GM18517 (cell line): ENCODE data around the gene KDM7A.
"Not testable (repeated sequence)": the region's sequence is repeated elsewhere in the genome, so short reads cannot be mapped to it uniquely, and the experiment has no call there.

ENCODE experiments used
- ATAC-seq: cut with Tn5 transposase; IDR thresholded peaks from one replicate; pipeline ENCODE4 v1.9.1; 2021; ENCODE audit warnings: mild to moderate bottlenecking, moderate library complexity; ENCODE audit not compliant: unreplicated experiment

The KDM7A gene

DNA sequence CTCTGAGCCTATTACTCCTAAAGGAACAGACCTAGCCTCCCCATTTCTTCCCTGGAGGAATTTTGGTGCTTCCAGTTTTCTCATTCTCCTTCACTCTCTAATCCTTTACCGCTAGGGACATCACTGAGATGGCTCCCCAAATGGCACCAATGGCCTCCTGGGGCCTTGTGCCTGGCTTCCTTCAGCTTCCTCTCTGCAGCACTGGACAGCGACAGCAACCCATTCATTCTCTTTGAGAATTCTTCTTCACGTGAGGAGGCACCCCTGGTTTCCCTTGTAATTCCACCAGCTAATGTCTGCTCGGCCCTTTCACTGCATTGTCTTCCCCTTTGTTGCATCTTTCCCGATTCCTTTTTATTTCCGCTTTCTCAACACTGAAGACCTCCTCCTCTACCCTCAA lies 24.6 kb upstream of the KDM7A start:
- no peak for ATAC-seq

DNA sequence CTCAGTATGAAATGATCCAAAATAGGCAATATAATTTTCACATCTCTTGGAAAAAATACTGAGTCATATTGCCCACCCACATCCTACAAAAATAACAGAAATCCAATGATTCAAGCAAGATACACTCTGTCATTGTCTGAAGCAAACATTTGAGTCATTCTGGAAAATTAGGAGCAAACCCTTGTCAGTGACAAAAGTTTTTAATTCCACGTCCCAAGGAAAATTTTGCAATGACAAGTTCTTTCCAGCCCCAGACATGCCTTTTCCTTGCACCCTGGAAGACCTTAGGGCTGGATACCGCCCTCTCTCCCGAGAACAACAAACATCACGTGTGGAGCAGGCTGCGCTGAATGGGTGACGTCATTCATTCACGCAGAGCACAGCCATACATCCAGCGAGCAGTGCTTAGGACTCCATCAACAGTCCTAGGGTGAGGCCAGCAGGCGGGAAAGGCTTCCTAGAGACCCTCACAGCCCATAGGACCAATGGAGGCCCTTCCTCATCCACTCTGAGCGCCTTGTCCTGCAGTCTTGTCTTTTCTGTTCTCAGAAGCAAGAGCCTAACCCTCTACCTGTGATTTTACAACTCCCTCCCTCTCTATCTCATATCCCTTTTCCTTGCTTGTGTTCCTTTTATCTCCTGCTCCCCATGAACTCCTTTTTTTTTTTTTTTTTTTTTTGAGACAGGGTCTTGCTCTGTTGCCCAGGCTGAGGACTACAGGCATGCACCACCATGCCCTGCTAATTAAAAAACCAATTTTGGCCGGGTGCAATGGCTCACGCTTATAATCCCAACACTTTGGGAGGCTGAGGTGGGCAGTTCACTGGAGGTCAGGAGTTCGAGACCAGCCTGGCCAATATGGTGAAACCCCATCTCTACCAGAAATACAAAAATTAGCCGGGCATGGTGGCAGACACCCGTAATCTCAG lies 23.5 kb upstream of the KDM7A start:
- ATAC-seq = no peak

DNA sequence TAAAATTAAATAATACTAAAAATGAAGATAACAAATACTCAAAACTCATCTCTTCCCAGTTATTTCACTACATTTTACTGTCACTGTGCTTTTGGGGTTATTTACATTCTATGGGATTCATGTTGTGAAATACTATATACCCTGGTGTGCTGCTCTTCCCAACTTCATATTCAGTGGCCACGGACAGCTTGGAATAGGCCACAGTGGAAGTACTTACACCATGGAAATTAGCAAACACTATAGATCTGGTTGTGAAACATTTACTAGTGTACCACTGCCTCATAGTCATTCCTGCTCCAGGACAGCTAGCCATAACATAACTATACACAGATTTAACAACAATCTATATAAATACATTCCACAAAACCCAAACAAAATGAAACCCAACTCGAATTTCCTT lies 21.2 kb upstream of the KDM7A start:
- no peak for ATAC-seq

DNA sequence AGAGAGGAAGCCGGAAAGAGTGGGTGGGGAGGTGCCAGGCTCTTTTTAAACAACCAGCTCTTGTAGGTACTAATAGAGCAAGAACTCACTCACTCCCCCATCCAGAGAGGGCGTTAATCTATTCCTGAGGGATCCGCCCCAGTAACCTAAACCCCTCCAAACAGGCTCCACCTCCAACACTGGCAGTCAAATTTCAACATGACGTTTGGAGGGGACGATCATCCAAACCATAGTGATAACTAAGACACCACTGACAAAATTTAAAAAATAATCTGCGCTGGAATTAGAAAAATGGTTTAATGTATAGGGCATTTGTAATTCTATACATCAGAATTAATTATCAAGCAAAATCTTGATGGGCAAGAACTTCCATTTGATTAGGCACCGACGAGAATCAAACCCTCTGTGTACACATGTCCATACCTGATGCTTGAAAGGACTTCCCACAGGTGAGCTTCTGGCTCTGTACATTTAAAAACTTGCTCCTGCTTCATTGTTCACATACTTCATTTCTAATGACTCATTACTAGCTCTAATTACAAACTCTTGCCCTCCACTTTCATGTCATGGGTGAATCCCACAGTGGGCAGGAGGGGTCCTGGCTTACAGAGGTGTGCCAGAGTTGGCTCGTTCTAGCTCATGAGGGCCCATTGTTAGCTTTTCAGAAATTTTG lies 20.6 kb upstream of the KDM7A start:
- no peak for ATAC-seq

DNA sequence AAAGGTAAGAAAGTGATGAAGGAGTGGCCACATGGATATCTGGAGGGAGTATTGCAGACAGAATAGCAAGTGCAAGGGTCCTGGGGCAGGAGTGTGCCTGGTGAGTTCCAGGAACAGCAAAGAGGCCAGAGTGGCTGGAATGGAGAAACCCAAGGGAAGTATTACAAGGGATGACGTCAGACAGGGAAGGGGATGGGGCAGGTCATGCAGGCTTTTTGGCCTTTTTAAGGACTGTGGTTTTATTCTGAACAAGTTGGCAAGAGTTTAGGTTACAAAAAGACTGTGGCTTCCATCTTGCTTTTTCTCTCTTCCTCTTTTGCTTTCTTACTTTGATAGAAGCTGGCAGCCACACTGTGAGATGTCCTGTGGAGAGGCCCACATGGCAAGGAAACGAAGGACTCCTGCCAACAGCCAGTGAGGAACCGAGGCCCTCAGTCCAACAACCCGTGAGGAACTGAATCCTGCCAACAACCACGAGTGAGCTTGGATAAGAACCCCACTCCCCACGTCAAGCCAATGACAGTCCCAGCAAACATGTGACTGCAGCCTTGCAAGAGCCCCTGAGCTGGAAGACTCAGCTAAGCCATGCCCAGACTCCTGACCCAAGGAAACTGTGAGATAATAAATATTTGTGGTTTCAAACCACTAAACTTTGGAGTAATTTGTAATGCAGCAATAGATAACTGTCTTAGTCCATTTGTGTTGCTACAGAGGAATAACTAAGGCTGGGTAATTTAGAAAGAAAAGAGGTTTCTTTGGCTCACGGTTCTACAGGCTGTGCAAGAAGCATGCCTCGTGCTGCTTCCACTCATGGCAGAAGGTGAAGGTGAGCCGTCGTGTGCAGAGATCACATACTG lies 19.8 kb upstream of the KDM7A start:
- no peak for ATAC-seq

DNA sequence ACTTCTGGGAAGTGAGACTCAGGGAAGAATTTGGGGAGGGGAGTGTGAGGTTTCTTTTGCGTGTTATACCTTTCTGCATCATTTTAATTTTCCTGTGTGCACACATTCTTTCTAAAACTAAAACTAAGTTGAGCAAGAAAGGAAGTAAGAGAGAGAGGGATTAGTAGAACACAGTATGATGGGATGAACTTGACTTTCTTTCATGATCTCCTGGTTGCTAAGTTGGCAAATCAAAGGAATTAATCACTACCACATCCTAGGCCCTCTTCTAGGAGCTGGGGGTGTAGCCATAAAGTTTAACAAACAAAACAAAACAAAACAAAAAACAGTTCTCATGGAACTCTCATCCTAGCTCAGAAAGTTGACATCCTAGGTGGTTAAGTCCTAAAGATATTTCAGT lies 19.1 kb upstream of the KDM7A start:
- ATAC-seq = no peak

DNA sequence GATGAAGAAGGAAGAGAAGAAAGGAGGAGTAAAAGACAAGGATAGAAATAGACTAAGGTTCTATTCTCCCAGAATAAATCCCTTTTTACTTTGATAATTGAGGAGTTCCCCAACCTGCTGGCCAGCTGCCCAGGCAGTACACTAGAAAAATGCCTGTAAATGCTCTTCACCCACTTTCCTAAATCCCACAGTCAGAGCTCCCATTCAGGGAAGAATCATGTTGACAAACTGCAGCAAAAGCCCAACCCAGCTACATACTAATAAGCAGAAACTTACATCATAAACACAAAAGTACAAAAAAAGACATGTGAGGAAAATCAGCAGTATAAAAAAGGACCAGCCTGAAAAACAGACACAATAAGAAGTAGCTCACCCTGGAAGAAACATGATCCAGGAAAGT lies 15.8 kb upstream of the KDM7A start:
- ATAC-seq = no peak

DNA sequence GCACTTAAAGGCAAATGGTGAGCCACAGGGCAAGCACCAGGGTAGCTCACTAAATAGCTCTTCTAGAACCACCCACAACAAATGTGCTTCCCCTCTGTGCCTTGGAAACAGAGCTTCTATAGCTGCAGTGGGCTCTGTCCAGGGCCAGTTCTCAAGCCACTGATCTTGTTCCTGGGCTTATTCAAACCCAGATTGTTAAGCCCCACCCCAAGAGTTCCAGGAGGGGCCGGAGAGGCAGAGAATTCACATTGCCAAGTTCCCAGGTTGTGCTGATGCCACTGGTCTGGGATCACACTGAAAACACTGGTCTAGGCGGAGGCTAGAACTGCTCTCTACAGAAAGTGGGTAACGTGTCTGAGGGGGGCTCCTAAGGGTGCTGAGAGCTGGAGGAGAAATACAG lies 15.4 kb upstream of the KDM7A start:
- no peak for ATAC-seq

DNA sequence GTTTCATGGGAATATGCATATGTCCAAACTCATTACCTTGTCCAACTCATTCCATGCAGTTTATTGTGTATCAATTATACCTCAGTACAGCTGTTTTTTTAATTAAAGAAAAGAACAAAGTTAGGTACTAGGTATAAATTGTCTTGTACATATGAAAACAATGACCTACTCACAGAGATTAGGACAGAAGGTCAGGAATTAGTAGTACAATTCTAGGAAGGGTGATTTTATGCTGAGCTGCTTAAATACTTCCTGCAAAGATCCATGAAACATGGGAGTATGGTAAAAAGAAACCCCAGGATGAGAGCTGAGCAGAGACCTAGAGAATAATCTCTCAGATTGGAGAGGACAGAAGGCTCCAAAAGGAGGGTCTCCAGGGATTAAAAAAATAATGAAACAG lies 13.8 kb upstream of the KDM7A start:
- ATAC-seq = no peak

DNA sequence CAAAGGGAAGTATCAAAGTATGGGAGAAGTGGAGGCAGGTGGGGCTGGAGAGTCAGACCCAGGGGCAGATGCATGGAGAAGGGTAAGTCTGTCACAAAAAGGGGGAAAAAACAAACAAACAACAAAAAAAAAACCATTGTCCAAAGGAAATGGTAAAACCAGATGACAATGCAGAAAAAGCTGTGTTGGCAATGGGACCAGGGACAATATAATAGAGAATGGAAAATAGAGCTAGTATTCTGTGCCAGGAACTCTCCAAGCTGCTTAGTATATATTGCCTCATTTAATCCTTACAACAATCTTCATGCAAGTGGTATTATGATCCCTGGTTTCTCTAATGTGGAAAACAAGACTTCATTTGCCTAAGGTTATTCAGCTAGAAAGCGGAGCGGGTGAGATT lies 13.1 kb upstream of the KDM7A start:
- ATAC-seq = no peak

DNA sequence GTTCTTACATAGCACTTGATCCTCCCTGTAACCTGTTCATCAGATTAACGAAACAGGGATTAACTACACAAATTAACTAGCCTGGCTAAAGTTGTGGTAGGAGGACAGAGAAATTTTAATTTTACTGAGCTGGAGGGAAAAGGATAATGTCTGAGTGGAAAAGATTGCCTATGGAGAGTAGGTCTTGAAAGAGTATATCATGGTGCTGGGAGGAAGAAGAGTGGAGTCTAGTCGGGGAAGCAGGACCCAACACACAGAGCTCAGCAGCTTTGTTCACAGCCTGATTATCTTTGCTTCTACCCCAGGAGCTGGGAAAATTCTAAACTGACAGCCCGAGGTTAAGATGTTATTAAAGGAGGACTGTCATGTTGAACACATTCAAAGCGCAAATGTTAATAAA lies 6.1 kb upstream of the KDM7A start:
- ATAC-seq = no peak

DNA sequence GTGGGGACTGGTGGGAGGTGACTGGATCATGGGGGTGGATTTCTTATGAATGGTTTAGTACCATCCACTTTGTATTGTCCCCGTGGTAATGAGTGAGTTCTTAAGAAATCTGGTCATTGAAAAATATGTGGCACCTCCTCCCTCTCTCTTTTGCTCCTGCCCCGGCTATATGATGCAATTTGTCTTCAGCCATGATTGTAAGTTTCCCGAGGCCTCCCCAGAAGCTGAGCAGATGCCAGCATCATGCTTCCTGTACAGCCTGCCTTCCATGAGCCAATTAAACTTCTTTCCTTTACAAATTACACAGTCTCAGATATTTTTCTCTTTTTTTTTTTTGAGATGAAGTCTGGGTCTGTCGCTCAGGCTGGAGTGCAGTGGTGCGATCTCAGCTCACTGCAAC lies 2.6 kb upstream of the KDM7A start:
- no peak for ATAC-seq

DNA sequence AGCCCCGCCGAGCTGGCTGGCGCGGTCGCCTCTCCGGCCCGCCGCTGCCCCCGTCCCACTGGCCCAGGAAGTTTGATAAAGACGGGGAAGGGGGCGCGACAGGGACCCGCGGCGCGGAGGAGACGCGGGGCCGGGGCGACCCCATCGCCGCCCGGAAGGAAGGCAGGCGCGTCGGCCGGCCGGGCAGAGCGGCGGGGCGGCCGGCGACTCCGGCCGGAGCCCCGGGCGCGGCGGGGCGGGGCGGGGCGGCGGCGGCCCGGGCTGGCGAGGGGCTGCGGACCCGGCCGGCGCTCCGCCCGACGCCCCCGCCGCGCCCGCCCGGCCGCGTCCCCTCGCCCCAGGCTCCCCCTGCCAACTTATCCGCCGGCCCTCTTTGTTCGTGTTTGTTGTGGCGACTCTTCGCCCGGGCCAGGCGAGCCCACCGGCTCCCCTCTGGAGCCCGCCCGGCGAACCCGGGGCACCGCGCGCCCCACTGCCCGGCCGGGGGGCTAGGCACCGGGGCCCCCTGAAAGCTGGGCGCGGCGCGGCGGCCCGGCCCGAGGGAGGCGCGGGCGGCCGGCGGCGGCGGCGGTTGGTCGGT lies 571 bp downstream of the KDM7A start:
- ATAC-seq = no peak

DNA sequence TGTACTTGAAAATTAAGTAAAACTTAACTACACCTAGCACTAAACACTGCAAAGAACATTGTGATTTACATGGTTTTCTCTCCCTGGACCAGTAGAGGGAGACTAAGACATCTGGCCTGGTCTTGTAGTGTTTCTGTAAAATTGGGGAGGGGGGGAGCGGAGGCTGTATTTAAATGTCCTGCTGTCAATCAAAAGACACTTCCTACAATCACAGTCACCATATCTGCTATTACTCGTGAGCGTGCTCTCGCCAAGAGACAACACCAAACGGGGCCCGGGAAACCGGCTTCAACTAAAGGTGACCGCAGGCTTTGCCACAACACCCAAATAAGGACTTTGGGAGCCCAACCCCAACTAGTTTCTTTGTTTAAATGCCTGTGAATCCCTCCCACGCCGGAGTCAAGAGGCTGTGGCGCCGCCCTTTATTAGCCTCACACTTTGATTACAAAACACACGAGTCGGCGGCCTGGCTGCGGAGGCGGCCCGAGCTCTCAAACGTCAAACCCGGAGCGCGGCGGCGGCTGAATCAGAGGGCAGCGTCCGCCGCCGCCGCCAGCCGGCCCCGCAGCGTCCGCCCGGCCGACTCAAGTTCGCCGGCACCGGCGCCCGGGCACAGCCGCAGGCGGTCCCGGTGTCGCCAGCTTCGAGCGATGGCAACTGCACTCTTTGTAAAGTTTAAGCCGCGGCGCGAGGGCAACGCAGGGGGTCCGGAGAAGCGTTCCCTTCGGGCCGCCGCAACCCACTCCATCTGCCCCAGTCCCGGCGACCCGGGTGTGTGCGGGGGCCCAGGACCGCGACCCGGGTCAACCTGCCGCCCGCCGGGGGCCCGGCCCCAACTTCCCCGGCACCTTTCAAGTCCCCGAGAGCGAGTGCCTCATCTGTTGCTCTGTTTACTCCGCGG lies 1.3 kb downstream of the KDM7A start:
- peak; percentile 69 for ATAC-seq

DNA sequence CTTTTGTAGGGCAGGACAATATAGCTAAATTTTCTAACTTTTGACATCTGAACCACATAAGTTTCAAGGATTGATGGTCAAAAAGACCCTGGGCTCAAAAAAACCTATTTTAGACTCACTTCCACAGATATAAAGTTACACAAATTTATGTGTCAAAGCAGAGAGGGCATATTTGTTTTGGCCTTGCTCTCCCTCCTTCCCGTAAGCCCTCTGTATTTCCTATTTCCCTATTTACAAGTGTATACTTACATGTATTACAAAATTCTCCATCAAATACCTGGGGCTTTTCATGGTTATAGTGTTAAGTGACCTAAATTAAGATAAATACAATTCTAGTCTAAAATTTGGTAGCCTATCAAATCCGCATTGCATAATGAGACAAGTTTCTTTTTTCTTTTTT lies 2.6 kb downstream of the KDM7A start:
- ATAC-seq = no peak

DNA sequence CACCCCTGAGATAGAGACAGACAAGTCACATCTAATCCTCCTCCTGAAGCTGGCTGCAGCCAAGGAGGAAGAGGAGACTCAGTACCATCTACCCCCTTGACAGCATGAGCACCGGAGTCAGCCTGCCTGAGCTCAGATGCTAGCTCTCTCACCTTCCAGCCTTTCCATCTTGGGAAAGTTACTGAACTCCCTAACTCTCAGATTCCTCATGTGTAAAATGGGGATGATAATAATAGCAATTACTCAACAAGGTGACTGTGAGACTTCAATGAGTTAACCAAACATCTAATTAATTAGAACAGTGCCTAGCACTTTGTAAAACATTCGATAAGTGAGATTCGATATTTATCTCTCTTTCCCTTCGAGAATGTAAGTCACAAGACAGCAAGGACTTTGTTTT lies 6.4 kb downstream of the KDM7A start:
- ATAC-seq = no peak

DNA sequence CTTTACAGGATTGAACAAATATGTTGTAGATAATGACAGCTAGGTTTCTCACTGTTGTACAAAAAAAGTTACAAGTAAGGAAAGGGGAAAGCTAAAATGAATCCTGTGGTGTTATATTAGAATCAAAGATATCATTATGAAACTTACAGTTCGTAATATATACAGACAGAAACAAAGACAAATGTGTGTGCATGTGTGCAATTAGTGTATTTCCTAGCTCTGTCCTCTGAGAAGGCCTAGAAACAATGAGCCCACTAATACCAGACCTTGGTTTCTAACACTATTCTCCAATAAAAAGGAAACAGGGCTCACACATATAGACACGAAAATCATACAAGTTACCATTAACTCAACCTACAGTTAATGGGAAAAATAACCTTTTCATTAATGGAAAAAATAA lies 8.0 kb downstream of the KDM7A start:
- no peak for ATAC-seq

DNA sequence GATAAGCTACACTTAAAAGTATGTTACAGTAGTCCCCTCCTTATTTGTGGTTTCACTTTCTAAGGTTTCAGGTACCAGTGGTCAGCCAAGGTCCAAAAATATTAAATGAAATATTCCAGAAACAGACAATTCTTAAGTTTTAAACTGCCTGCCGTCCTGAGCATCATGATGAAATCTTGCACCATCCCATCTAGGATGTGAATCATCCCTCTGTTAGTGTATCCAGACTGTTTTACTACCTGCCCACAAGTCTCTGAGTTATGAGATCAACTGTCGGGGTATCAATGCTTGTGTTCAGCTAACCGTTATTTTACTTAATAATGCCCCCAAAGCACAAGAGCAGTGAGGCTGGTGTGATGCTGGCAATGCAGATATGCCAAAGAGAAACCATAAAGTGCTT lies 11.4 kb downstream of the KDM7A start:
- no peak for ATAC-seq

DNA sequence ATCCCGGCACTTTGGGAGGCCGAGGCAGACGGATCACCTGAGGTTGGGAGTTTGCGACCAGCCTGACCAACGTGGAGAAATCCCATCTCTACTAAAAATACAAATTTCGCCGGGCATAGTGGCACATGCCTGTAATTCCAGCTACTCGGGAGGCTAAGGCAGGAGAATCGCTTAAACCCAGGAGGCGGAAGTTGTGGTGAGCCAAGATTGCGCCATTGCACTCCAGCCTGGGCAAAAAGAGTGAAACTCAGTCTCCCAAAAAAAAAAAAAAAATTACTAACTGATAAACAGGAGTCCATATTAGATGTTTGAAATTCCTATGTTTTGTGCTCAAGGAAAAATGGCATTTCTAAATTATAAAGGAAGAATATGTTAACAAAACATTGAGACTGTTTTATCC lies 14.7 kb downstream of the KDM7A start:
- not testable (repeated sequence) for ATAC-seq

DNA sequence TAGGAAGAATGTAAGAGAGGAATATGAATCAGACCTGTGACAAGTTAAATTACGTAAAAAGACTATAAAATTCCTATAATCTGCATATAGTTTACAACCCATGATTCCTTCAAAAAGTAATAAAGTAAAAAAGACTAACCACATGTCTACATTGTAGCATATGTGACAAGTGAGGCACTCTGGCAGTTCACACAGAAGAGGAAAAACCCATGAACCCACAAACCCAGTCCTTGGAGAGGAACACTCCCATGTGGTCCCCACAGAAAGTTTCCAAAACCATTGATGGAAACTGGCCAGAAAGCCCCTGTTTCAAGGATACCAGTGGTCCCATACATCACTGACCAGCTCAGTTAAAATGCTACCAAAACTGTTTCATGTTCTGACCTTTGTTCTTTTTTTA lies 15.7 kb downstream of the KDM7A start:
- ATAC-seq = no peak
